Activated B cell treated with CpG ODN at 0.5 μM for 24 hours (primary cell): ENCODE results near the gene SLF2. TPM values are rescaled to one million over a fixed set of nuclear protein-coding genes. Genes with fewer than 3 reads are reported as not detected.

Experiments
- ATAC-seq: fragments of 200-7000 bp; cut with Tn5 transposase; one replicate; pipeline ENCODE4 v1.10.0; 2021; ENCODE audit warnings: low read depth, mild to moderate bottlenecking, moderate library complexity
- CTCF ChIA-PET: fragments of 350-600 bp; sonication (Branson Sonifier 250); formaldehyde crosslinking; loops from one replicate; lab custom pipeline; 2021; ENCODE audit warnings: antibody characterized with exemption; lab: Charles Lee
- POLR2A ChIA-PET: fragments of 350-600 bp; sonication (Branson Sonifier 250); formaldehyde crosslinking; loops from one replicate; lab custom pipeline; 2021; ENCODE audit warnings: antibody characterized with exemption; lab: Charles Lee
- DNase-seq: peaks from one replicate; pipeline ENCODE4 v3.0.0; 2022
- H3K27ac Mint-ChIP-seq: one replicate; pipeline ENCODE4 v1.8.0; 2020; ENCODE audit warnings: mixed read lengths
- H3K27me3 Mint-ChIP-seq: one replicate; pipeline ENCODE4 v1.8.0; 2021; ENCODE audit warnings: mixed read lengths
- H3K36me3 Mint-ChIP-seq: one replicate; pipeline ENCODE4 v1.8.0; 2021; ENCODE audit warnings: low read depth, mixed read lengths
- H3K4me1 Mint-ChIP-seq: one replicate; pipeline ENCODE4 v1.8.0; 2021; ENCODE audit warnings: mixed read lengths
- H3K4me3 Mint-ChIP-seq: one replicate; pipeline ENCODE4 v1.8.0; 2020; ENCODE audit warnings: mild to moderate bottlenecking, mixed read lengths
- H3K9me3 Mint-ChIP-seq: one replicate; pipeline ENCODE4 v1.8.0; 2020; ENCODE audit warnings: mixed read lengths
- intact Hi-C: fragments of 100-400 bp; cut with micrococcal nuclease; formaldehyde crosslinking; loops from one replicate; pipeline ENCODE4 v1.15.1; 2024
- total RNA-seq: library from RNA; stranded (reverse); gene quantifications from 2 replicates; pipeline ENCODE4 v1.2.3, GENCODE V29; 2022
- TF ChIP-seq, protein P1 (sequence below): fragments of 200-600 bp; IDR thresholded peaks from one replicate; pipeline ENCODE4 v1.8.0; 2022; ENCODE audit warnings: antibody characterized with exemption, mild to moderate bottlenecking

SLF2 gene
- total RNA-seq, 1 donor from 2014 or later = 35.5 TPM

DNA sequence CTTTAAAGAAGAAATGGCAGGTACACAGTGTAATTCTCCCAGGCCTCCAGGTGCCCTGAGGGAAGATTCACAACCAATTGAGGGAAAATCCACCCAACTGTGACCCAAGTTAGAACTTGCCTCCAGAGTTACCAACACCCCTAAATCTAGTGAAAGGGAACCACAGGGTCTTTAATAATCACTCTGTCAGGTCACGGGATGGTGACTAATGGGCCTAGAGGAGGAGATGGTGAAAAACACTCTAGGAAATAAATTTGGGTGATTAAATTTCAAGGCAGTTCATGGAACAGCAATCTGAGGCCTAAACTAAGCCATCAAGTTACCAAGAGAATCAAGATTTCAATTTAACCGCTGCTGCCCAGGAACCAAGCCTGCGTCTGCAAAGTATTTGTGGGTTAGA is 26.7 kb upstream of the SLF2 start:
- ChIA-PET CTCF (no interaction called here), POLR2A (no interaction called here)
- intact Hi-C loops = no loop called here
- no peak for ATAC-seq
- Mint-ChIP-seq H3K4me1 (no peaks in the 10 kb centered on the region), H3K27ac (no peak overlapping the region), H3K9me3 (no peaks in the 10 kb centered on the region), H3K27me3 (peaks cover 32% of the 10 kb centered on the region), H3K36me3 (no peaks in the 10 kb centered on the region), H3K4me3 (no peak overlapping the region)
- TF ChIP-seq, protein P1, sequence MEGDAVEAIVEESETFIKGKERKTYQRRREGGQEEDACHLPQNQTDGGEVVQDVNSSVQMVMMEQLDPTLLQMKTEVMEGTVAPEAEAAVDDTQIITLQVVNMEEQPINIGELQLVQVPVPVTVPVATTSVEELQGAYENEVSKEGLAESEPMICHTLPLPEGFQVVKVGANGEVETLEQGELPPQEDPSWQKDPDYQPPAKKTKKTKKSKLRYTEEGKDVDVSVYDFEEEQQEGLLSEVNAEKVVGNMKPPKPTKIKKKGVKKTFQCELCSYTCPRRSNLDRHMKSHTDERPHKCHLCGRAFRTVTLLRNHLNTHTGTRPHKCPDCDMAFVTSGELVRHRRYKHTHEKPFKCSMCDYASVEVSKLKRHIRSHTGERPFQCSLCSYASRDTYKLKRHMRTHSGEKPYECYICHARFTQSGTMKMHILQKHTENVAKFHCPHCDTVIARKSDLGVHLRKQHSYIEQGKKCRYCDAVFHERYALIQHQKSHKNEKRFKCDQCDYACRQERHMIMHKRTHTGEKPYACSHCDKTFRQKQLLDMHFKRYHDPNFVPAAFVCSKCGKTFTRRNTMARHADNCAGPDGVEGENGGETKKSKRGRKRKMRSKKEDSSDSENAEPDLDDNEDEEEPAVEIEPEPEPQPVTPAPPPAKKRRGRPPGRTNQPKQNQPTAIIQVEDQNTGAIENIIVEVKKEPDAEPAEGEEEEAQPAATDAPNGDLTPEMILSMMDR = no peak
- DNase-seq = no peak

DNA sequence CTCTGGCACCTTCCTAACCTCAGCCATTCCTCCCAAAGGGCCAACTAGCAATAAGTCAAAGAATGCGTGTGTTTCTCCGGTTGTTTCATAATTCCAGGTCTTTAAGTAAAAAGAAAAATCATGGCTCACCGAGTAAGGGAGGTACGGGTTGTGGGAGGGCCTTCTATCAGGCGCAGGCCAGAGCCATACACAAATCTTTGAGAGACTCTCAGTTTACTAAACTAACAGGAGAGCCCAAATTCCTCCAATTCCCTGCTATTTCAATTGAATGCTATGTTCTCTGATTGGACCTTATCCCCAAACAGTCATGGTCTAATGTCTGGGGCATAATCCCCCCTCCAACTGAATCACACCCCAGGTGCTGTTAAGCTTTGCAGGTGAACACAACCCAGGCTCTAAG is 26.2 kb upstream of the SLF2 start:
- H3K27ac Mint-ChIP-seq = no peak overlapping the region
- no peaks in the 10 kb centered on the region for H3K4me1 Mint-ChIP-seq
- H3K36me3 Mint-ChIP-seq = no peaks in the 10 kb centered on the region
- H3K27me3 Mint-ChIP-seq = peaks cover 36% of the 10 kb centered on the region
- ChIA-PET POLR2A (no interaction called here), CTCF (interaction anchor here (1.7 kb wide), 1 partner anchor 8 kb away, joined by 4 read pairs; no protein-coding TSS in a partner anchor)
- TF ChIP-seq, protein P1 = no peak
- no peak for DNase-seq
- intact Hi-C loops = no loop called here
- ATAC-seq = no peak
- no peak overlapping the region for H3K4me3 Mint-ChIP-seq
- no peaks in the 10 kb centered on the region for H3K9me3 Mint-ChIP-seq

DNA sequence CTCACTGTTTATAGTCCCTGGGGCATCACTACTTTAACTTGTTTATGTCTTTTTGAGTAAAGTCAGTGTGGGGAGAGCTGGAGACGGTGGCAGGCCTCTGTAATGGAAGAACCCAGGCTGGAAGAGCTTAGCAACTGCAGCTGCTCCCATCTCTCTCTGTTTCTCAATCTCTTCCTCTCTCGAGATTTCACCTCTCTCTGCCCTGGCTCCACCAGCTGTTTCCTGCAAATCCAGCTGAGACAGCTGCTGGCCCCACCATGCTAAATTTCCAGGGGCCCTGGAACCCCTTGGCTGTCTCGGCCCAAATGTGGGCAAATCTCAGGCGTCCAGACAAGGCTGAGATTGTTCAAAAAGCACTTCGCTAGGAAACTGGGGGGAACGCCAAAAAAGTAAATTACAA is 25.8 kb upstream of the SLF2 start:
- CTCF ChIA-PET = interaction anchor here (1.7 kb wide), 1 partner anchor 8 kb away, joined by 4 read pairs; no protein-coding TSS in a partner anchor

DNA sequence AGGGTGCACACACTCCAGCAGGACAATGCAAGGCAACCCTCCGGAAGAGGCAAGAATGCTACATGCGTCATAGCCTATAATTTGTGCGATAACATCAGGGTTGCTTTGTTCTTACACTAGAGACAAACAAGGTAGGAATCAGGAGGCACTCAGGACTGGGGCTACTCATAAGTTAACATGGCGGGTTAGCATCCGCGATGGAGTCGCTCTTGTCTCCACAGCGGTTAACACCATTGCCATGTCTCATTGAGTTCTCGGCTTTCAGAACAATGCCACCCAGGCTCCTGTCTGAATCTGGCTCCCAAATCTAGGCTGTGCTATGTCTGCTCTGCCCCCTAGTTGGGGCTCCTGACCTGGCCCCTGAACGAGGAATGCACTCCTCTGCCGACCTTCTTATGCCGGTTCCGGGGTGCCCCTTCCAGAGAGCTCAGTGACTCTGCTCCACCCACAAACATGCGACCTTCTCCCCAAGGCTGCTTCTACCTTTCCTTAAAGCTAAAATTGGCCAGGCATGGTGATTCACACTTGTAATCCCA is 24.9 kb upstream of the SLF2 start:
- no peaks in the 10 kb centered on the region for H3K36me3 Mint-ChIP-seq
- ChIA-PET POLR2A (no interaction called here), CTCF (interaction anchor here (1.7 kb wide), 1 partner anchor 9 kb away, joined by 4 read pairs; no protein-coding TSS in a partner anchor)
- DNase-seq (no peak), ATAC-seq (no peak)
- intact Hi-C loops = no loop called here
- H3K4me3 Mint-ChIP-seq = no peak overlapping the region
- H3K27ac Mint-ChIP-seq = no peak overlapping the region
- peaks cover 40% of the 10 kb centered on the region for H3K27me3 Mint-ChIP-seq
- no peaks in the 10 kb centered on the region for H3K4me1 Mint-ChIP-seq
- TF ChIP-seq, protein P1 = no peak
- no peaks in the 10 kb centered on the region for H3K9me3 Mint-ChIP-seq

More for the DNA sequence above, 25.8 kb upstream of the SLF2 start:
- H3K9me3 Mint-ChIP-seq = no peaks in the 10 kb centered on the region
- no peaks in the 10 kb centered on the region for H3K36me3 Mint-ChIP-seq
- TF ChIP-seq, protein P1 = no peak
- DNase-seq = no peak
- intact Hi-C loops = no loop called here
- peaks cover 37% of the 10 kb centered on the region for H3K27me3 Mint-ChIP-seq
- no peaks in the 10 kb centered on the region for H3K4me1 Mint-ChIP-seq
- POLR2A ChIA-PET = no interaction called here
- ATAC-seq = no peak
- H3K4me3 Mint-ChIP-seq = no peak overlapping the region
- no peak overlapping the region for H3K27ac Mint-ChIP-seq

- no peak for ATAC-seq
- POLR2A ChIA-PET = no interaction called here
These were observed 23.8 kb upstream of the SLF2 start for GRCh38 chr10:100888957-100889356.

More at GRCh38 chr10:100888957-100889356, 23.8 kb upstream of the SLF2 start:
- TF ChIP-seq, protein P1 = no peak
- Mint-ChIP-seq H3K36me3 (no peaks in the 10 kb centered on the region), H3K4me3 (no peak overlapping the region), H3K4me1 (no peaks in the 10 kb centered on the region), H3K27ac (no peak overlapping the region), H3K27me3 (peaks cover 40% of the 10 kb centered on the region), H3K9me3 (no peaks in the 10 kb centered on the region)
- DNase-seq = no peak
- intact Hi-C loops = no loop called here
- CTCF ChIA-PET = interaction anchor here (0.7 kb wide), 1 partner anchor 11 kb away, joined by 3 read pairs; no protein-coding TSS in a partner anchor
